Mucosa of rectum (tissue), 2 donors: ENCODE results near the gene KPNA2.
"Not testable (repeated sequence)": the region's sequence is repeated elsewhere in the genome, so short reads cannot be mapped to it uniquely, and the experiment has no call there.

Experiments used
- H3K27ac ChIP-seq, 2 donors: one replicate each; pipeline ENCODE4 v1.7.0; 2013; ENCODE audit warnings: inconsistent platforms in 2 of 2, low read depth in 2 of 2, low read length in 2 of 2
- H3K27me3 ChIP-seq, 2 donors: one replicate each; pipeline ENCODE4 v1.7.0; 2013; ENCODE audit warnings: low read length in 2 of 2; ENCODE audit not compliant: control insufficient read depth in 2 of 2, insufficient read depth in 2 of 2
- H3K36me3 ChIP-seq, 2 donors: one replicate each; pipeline ENCODE4 v1.7.0; 2013; ENCODE audit warnings: low read length in 2 of 2; ENCODE audit not compliant: control insufficient read depth in 2 of 2, insufficient read depth in 2 of 2
- H3K4me1 ChIP-seq, 2 donors: one replicate each; pipeline ENCODE4 v1.7.0; 2013; ENCODE audit warnings: low read length in 2 of 2, mild to moderate bottlenecking in 1 of 2; ENCODE audit not compliant: control insufficient read depth in 2 of 2, insufficient read depth in 2 of 2
- H3K4me3 ChIP-seq, 2 donors: one replicate each; pipeline ENCODE4 v1.7.0; 2013; ENCODE audit warnings: low read length in 2 of 2
- H3K9ac ChIP-seq, 2 donors: one replicate each; pipeline ENCODE4 v1.7.0; 2013; ENCODE audit warnings: low read length in 2 of 2, low read depth in 1 of 2, mild to moderate bottlenecking in 1 of 2
- H3K9me3 ChIP-seq, 2 donors: one replicate each; pipeline ENCODE4 v1.7.0; 2013; ENCODE audit warnings: low read length in 2 of 2; ENCODE audit not compliant: control insufficient read depth in 2 of 2
- donor health status: healthy.
- donor health status: Normal muscosa, but diverticular disease.

Gene KPNA2

GRCh38 chr17:68035523-68036303, at the start of gene KPNA2:
TSS of gene KPNA2 (plus strand) at chr17:68035735. CDS start at chr17:68037133, 1,398 bp downstream.
- Histone ChIP-seq H3K36me3 (peaks cover 3 to 10% of the 10 kb centered on the region in 2 donors), H3K4me1 (peaks cover 4 to 5% of the 10 kb centered on the region in 2 donors), H3K27me3 (no peaks in the 10 kb centered on the region), H3K9me3 (no peaks in the 10 kb centered on the region), H3K4me3 (peak within 1 kb of the TSS; percentile 85 to 95), H3K27ac (peak within 1 kb of the TSS; percentile 69 to 82), H3K9ac (peak within 1 kb of the TSS; percentile 75 to 87)

DNA sequence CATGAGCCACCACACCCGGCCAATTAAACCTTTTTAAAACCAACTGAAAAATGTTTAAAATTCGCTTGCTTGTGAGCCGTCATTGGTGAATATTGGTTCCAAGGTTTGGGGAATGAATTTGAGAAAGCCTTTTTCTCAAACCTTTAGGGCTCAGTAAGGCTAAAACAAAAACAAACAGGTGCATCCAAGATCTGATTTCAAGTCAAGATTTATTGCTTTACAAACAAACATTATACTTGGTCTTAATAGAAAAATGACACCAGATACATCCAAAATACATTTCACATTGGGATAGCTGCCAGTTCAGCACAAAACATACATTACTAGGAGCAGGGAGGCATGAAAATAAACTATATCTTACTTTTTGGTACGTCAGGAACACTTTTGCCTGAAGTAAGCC, 44.6 kb upstream of the KPNA2 start:
- H3K4me3 ChIP-seq: no peak overlapping the region
- no peaks in the 10 kb centered on the region for H3K36me3 ChIP-seq
- H3K4me1 ChIP-seq: peaks cover 10 to 15% of the 10 kb centered on the region in 2 donors
- no peak overlapping the region for H3K27ac ChIP-seq
- no peak overlapping the region for H3K9ac ChIP-seq
- H3K27me3 ChIP-seq: no peaks in the 10 kb centered on the region
- no peaks in the 10 kb centered on the region for H3K9me3 ChIP-seq

- H3K4me3 ChIP-seq: peak overlapping the region; percentile 87 to 89
- H3K9me3 ChIP-seq: no peaks in the 10 kb centered on the region
- no peaks in the 10 kb centered on the region for H3K36me3 ChIP-seq
- H3K27ac ChIP-seq: peak overlapping the region; percentile 91 to 94
- peak overlapping the region; percentile 74 to 91 for H3K9ac ChIP-seq
- H3K4me1 ChIP-seq: peaks cover 12 to 15% of the 10 kb centered on the region in 2 donors
- H3K27me3 ChIP-seq: peaks cover 0 to 4% of the 10 kb centered on the region in 2 donors
These were observed 42.9 kb upstream of the KPNA2 start for GRCh38 chr17:67992548-67993152.

- Histone ChIP-seq H3K4me1 (peaks cover 12 to 15% of the 10 kb centered on the region in 2 donors), H3K36me3 (no peaks in the 10 kb centered on the region), H3K4me3 (peak overlapping the region; percentile 89 to 97), H3K27me3 (peaks cover 0 to 4% of the 10 kb centered on the region in 2 donors), H3K9me3 (no peaks in the 10 kb centered on the region), H3K27ac (peak overlapping the region; percentile 94 to 97), H3K9ac (peak overlapping the region; percentile 74 to 95)
These were observed 42.2 kb upstream of the KPNA2 start for GRCh38 chr17:67993153-67993997.

GRCh38 chr17:67993998-67994361, 41.6 kb upstream of the KPNA2 start:
- Histone ChIP-seq H3K4me3 (peak overlapping the region; percentile 83 to 97), H3K36me3 (no peaks in the 10 kb centered on the region), H3K9ac (peak overlapping the region; percentile 74 to 95), H3K27me3 (peaks cover 0 to 4% of the 10 kb centered on the region in 2 donors), H3K4me1 (peaks cover 12 to 15% of the 10 kb centered on the region in 2 donors), H3K27ac (peak overlapping the region; percentile 94 to 97), H3K9me3 (no peaks in the 10 kb centered on the region)

DNA sequence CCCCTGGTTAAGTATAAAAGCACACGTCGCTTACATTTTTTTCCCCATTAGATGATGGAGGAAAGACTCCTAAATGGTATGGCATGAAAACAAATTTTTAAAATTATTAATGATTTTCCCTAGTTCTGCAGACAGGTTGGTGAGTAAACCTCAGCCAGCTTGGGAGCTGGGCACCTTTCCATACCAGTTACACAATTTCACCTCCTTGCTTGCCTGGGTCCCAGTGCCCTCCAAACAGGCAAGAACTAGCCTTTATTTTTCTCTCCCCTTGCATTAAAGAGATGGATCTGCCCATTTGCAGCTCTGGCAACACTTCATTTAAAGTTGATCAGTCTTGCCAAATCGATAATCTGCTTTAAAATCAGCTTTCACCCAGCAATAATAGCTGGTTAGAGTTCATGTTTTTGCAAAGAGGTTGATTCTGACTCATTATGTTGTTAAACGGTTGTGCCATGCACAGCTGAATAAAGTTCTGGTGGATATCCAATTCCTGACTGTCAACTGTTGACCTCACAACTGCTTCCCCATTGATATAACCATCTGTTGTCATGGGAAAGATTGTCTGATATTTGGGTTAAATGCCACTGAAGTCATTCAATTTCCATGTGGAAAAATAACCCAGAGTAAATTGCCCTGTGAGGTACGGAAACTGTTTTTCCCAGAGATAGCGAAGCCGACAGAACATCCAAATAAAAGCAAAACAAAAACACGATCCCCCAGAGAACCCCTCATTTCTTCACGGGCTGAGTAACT, 40.5 kb upstream of the KPNA2 start:
- Histone ChIP-seq H3K27ac (no peak overlapping the region), H3K36me3 (no peaks in the 10 kb centered on the region), H3K27me3 (peaks cover 0 to 4% of the 10 kb centered on the region in 2 donors), H3K9me3 (no peaks in the 10 kb centered on the region), H3K9ac (peak overlapping the region in 1 of 2 donors; percentile 63), H3K4me1 (peaks cover 12 to 15% of the 10 kb centered on the region in 2 donors), H3K4me3 (peak overlapping the region; percentile 65 to 71)

DNA sequence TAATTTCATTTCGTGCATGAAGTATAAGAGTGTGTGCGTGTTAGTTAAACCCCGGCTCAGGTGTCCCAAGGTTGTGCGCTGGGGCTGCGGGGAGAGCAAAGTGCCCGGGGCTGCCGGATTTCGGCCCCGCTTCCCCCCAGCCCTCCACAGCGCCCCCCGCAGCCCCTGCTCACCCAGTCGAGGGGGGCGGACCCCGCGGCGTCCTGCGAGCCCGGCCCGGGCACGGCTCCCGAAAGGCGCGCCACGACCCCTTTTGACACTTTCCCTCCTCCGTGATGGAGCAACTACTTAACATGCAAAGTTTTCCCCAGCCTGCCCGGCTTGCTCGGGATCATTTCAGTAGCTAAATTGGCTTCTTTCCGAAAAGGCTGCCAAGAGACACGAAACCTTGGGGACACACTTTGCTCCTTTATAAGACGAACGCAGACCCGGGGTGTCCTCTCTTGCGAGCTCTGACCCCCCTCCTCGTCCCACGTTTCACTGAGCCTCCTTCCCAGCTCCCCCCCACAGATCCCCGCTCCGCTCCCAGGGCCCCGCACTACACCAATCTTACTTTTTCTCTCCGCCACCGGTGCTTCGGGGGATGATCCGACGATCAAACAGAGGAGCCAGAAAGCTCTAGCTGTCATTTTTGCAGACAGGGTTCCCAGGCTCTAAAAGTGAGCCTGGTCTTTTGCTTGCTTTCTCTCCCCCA, 39.8 kb upstream of the KPNA2 start:
- peaks cover 12 to 15% of the 10 kb centered on the region in 2 donors for H3K4me1 ChIP-seq
- H3K4me3 ChIP-seq: peak overlapping the region; percentile 65 to 71
- no peaks in the 10 kb centered on the region for H3K9me3 ChIP-seq
- H3K27ac ChIP-seq: peak overlapping the region in 1 of 2 donors; percentile 16
- H3K27me3 ChIP-seq: peaks cover 0 to 4% of the 10 kb centered on the region in 2 donors
- peak overlapping the region in 1 of 2 donors; percentile 63 for H3K9ac ChIP-seq
- H3K36me3 ChIP-seq: no peaks in the 10 kb centered on the region

- not testable (repeated sequence) for H3K36me3 ChIP-seq, H3K27me3 ChIP-seq, H3K9me3 ChIP-seq
- peak within 1 kb of the TSS; percentile 65 to 71 for H3K4me3 ChIP-seq
- H3K9ac ChIP-seq: peak within 1 kb of the TSS in 1 of 2 donors; percentile 63
- peaks cover 12 to 15% of the 10 kb centered on the region in 2 donors for H3K4me1 ChIP-seq
- H3K27ac ChIP-seq: peak within 1 kb of the TSS in 1 of 2 donors; percentile 16
These were observed 39.0 kb upstream of the KPNA2 start, which contains the start of gene C17orf58 for GRCh38 chr17:67996301-67997171. TSS of gene C17orf58 (minus strand) at chr17:67996469. CDS start at chr17:67996198, 271 bp downstream.
